ENCODE measurements around the gene NAALAD2.
"Not testable (repeated sequence)": the region's sequence is repeated elsewhere in the genome, so short reads cannot be mapped to it uniquely, and the experiment has no call there.

NAALAD2 gene

GRCh38 chr11:90192869-90193582, 58.6 kb downstream of the NAALAD2 start:
- no peak for DNase-seq (ENCODE audit: low read depth)

DNA sequence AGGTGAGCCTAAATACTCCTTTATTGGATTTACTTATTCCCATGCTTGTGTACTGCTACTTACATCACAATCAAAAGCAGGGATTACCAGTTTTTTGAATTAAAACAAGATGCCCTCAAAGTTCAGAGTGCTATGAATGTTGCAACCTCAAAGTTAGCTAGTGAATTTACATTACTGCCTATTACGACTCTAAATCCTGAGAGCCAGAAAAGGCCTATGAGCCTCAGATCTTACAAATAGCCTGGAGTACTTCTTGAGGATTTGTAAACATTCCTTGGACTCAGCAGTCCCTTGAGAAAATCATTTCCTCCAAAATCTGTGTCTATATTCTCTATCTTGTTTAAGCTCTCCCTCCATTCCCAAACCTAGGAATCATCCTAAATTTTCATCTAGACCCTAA, 62.9 kb downstream of the NAALAD2 start:
- DNase-seq (ENCODE audit: low read depth), result no peak

DNA sequence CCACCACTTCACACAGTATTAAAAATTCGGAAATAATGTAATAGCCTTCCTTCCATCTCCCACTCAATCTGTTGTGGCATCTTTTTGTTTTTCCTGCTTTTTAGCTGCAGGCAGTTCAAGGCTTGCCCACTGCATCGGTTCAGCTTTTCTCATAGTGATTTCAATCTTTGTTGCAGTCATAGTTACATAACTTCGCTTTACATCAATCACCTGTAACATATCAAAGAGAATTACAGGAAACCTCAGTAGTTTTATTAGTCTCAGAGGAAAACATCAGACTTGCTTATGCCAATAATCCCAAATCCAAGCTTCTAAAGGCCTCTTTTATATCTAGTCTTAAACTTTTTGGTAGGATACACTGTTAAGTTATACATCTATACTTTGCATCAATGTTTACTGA, 67.9 kb downstream of the NAALAD2 start:
- no peak for DNase-seq (ENCODE audit: low read depth)

DNA sequence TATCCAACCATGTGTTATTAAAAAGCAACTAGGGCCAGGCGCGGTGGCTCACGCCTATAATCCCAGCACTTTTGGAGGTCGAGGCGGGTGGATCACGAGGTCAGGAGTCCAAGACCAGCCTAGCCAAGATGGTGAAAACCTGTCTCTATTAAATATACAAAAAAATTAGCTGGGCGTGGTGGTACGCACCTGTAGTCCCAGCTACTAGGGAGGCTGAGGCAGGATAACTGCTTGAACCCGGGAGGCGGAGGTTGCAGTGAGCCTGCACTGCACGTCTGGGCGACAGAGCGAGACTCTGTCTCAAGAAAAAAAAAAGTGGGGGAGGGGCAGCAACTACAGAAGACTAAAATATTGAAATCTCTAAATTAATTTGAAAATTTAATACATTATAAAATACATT, 69.9 kb downstream of the NAALAD2 start:
- no peak for DNase-seq (ENCODE audit: low read depth)

GRCh38 chr11:90204832-90205646, 70.6 kb downstream of the NAALAD2 start:
- peak; percentile 17 for DNase-seq (ENCODE audit: low read depth)

GRCh38 chr11:90207992-90208391, 73.5 kb downstream of the NAALAD2 start:
- not testable (repeated sequence) for DNase-seq (ENCODE audit: low read depth)

DNA sequence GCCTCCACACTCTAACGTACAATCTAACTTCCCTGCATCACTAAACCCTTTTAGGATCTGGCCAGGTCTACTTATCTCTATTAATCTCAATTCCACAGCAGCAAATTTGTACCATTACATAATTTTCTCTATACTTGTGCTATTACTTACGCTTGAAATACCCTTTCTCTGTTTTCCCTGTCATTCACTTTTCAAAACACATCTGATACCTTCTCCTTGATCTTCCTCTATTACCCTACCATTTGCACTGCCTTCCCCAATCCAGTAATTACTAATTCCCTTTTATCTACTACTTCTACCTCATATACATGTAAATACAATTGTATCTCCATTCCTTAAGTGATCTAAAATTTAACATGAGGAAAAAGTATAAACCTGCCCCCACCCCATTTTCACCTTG, 74.4 kb downstream of the NAALAD2 start:
- no peak for DNase-seq (ENCODE audit: low read depth)

GRCh38 chr11:90213322-90213721, 78.9 kb downstream of the NAALAD2 start:
- DNase-seq (ENCODE audit: low read depth), result no peak

GRCh38 chr11:90216611-90217010, 82.1 kb downstream of the NAALAD2 start:
- DNase-seq (ENCODE audit: low read depth), result no peak

- no peak for DNase-seq (ENCODE audit: low read depth)
Measured at GRCh38 chr11:90218606-90219005, 84.1 kb downstream of the NAALAD2 start.

DNA sequence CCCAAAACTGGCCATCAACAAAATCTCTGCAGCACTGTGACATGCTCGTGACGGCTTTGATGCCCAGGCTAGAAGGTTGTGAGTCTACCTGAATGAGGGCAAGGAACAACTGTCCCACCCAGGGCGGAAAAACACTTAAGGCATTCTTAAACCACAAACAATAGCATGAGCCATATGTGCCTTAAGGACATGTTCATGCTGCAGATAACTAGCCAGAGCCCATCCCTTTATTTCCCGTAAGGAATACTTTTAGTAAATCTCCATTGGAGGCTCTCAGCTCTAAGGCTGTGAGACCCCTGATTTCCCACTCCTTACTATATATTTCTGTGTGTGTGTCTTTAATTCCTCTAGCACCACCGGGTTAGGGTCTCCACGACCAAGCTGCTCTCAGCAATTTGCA, 85.0 kb downstream of the NAALAD2 start:
- DNase-seq (ENCODE audit: low read depth), result no peak

GRCh38 chr11:90220391-90220790, 85.9 kb downstream of the NAALAD2 start:
- DNase-seq (ENCODE audit: low read depth), result no peak

- DNase-seq (ENCODE audit: low read depth), result no peak
Measured at GRCh38 chr11:90221803-90222458, 87.5 kb downstream of the NAALAD2 start.

DNA sequence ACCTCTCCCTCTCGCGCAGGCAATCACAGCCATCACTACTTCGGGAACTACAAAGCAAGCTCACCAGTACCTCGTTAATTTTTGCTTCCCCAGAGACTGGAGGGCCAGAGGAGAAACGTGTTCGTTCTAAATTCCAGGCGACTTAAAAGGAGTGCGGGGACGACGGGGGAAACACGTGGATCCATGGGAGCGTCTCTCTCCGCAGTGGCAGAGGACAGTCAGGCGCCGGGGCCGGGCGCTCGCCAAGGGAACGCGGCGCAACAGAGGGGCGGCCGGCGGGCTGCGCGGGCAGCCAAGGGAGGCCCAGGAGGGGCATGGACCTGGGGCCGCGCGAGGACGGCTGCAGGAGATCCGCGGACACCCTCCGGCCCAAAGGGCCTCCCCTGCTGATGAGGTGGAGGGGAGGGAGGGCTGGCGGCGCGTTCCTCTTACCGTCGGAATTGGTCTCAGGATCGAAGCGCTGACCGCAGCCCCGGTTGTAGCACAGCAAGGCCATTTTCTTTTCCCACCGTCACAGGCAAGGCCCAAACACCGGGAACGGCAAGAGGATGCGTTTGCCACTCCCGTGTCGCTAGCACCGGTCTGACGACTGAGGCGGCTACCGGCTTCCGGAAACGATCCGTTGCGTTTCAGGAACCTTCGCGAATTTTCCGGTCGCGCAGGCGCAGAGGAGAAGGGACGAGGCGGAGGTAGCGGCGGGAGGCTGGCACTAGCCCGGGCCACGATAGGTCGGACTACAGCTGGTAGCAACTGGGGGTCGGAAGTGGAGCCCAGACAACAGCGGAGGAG, 88.2 kb downstream of the NAALAD2 start, which contains the start of gene CHORDC1:
Gene CHORDC1 (minus strand): TSS at position 591 of the 789 bp plus-strand sequence. CDS start 95 bp downstream, at position 496.
- peak; percentile 44 for DNase-seq (ENCODE audit: low read depth)

DNA sequence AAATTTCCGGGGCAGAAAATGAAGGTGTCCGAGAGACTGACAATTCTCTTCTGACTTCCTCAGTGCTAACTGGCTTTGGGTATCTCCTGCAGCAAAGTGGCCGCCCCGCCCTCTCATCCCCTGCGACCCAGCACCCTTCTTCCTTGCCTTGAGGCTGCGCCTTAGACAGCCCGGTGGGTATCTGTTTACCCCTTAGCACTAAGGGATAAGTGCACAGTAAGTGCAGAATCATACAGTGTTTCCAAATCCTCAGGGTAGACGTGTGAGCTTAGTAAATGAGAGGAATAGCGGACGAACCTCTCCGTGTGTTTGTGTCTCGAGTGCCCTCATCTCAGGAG, 88.8 kb downstream of the NAALAD2 start:
- no peak for DNase-seq (ENCODE audit: low read depth)

DNA sequence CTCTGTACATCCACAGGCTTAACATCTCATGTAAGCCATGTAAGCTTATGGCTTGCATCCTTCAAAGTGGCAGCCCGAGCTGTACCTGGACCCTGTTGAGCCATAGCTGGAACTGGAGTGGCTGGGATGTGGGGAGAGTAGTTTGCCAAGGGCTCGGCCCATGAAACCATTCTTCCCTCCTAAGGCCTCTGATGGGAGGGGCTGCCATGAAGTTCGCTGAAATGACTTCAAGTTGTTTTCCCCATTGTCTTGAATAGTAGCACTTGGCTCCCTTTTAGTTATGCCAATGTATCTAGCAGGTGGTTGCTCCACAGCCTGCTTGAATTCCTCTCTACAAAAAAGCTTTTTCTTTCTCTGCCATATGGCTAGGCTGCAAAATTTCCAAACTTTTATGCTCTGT, 93.6 kb downstream of the NAALAD2 start:
- DNase-seq (ENCODE audit: low read depth), result no peak

- DNase-seq (ENCODE audit: low read depth), result no peak
Measured at GRCh38 chr11:90229791-90230190, 95.3 kb downstream of the NAALAD2 start.

- no peak for DNase-seq (ENCODE audit: low read depth)
Measured at GRCh38 chr11:90234977-90235376, 100.5 kb downstream of the NAALAD2 start.

DNA sequence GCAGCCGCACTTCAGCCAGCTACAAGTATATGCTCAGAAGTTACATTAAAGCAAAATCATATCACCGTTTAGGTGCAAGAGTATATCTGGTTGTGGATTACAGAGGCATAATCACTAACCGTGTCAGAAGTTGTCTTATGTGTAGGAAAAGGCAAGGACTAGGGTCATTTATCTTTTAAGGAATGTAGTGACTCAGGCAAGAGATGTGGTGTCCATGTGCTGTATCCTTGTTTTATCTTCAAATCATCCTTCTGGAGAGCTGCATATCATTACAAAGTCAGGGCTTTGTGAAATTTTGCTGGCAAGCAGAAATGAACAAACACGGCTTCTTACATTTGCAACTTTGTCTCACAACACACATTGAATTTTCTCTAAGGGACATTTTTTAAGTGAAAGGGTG, 101.1 kb downstream of the NAALAD2 start:
- no peak for DNase-seq (ENCODE audit: low read depth)

- no peak for DNase-seq (ENCODE audit: low read depth)
Measured at GRCh38 chr11:90237004-90237403, 102.5 kb downstream of the NAALAD2 start.

- not testable (repeated sequence) for DNase-seq (ENCODE audit: low read depth)
Measured at GRCh38 chr11:90239967-90240636, 105.6 kb downstream of the NAALAD2 start.

DNA sequence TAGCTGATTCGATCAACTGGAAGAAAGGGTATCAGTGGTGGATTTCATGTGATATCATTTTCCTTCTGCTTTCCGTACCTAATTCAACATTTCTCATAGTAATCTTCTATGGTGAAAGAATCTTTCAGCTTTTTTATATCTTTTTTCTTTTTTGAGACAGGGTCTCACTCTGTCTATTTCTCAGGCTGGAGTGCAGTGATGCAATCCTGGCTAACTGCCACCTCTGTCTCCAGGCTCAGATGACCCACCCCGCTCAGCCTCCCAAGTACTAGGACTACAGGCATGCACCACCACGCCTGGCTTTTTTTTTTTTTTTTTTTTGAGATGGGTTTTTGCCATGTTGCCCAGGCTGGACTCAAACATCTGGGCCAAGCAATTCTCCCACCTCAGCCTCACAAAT, 107.0 kb downstream of the NAALAD2 start:
- no peak for DNase-seq (ENCODE audit: low read depth)

Data from GM04503 (cell line).